ENCODE measurements around the gene RSPRY1.

RSPRY1 gene

DNA sequence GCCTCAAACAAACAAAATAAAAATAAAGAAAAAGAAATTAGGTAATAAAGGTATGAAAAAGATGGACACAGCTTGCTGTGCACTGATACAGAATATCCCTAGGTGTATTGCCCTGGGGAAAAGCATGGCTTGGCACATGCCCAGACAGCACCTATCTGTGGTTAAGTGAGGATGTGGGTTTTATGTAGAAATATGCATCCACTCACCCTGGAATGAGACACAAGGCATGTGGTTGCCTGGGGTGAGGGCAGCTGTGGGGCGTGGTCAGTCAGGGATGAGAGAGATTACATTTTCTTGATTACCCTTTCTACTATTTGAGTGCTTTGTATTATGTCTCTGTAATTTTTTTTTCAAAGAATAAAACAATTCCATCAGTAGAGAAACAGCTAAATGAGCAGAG is 91.5 kb downstream of the RSPRY1 start:
- H3K27me3 ChIP-seq (ENCODE audit: insufficient read depth, low read length): peaks cover 3% of the 10 kb centered on the region
- H2AK5ac ChIP-seq (ENCODE audit: low read length): no peak overlapping the region
- no CpG with 5 or more reads among the region's 1 CpG for WGBS (ENCODE audit: extremely low coverage, insufficient coverage, insufficient read length)
- peak; percentile 85 to 93 for DNase-seq
- H2BK120ac ChIP-seq (ENCODE audit: insufficient read depth, low read length, poor library complexity): no peak overlapping the region
- H3K4me3 ChIP-seq (ENCODE audit: low read depth, low read length): no peak overlapping the region
- H4K91ac ChIP-seq (ENCODE audit: low read depth, low read length): no peak overlapping the region
- no peak overlapping the region for H3K14ac ChIP-seq (ENCODE audit: low read length)
- no peaks in the 10 kb centered on the region for H3K36me3 ChIP-seq (ENCODE audit: control insufficient read depth in 1 of 2, insufficient read depth in 2 of 2, low read length in 2 of 2)
- H3K4ac ChIP-seq (ENCODE audit: low read depth, low read length): no peak overlapping the region
- H3K79me2 ChIP-seq (ENCODE audit: control insufficient read depth, insufficient read depth, low read length, poor library complexity): no peaks in the 10 kb centered on the region
- H3K27ac ChIP-seq (ENCODE audit: low read depth, low read length): no peak overlapping the region
- no peak overlapping the region for H4K12ac ChIP-seq (ENCODE audit: low read depth, low read length)
- H2BK5ac ChIP-seq (ENCODE audit: low read depth, low read length, poor library complexity): no peak overlapping the region
- peaks cover 6 to 9% of the 10 kb centered on the region in 2 experiments for H3K4me1 ChIP-seq (ENCODE audit: control insufficient read depth in 1 of 2, insufficient read depth in 2 of 2, low read length in 2 of 2)
- H4K8ac ChIP-seq (ENCODE audit: low read depth, low read length): no peak overlapping the region
- H2BK12ac ChIP-seq (ENCODE audit: low read length): no peak overlapping the region
- no peaks in the 10 kb centered on the region for H3K9me3 ChIP-seq (ENCODE audit: insufficient read depth, low read depth, low read length)
- H3K4me2 ChIP-seq (ENCODE audit: low read length): no peak overlapping the region
- H3K9ac ChIP-seq (ENCODE audit: low read length): no peak overlapping the region
- H3K79me1 ChIP-seq (ENCODE audit: low read length): no peaks in the 10 kb centered on the region
- H2AFZ ChIP-seq (ENCODE audit: insufficient read depth, low read length, poor library complexity): no peak overlapping the region
- H3K23ac ChIP-seq (ENCODE audit: low read length): no peak overlapping the region
- no peak overlapping the region for H3K18ac ChIP-seq (ENCODE audit: low read length)

DNA sequence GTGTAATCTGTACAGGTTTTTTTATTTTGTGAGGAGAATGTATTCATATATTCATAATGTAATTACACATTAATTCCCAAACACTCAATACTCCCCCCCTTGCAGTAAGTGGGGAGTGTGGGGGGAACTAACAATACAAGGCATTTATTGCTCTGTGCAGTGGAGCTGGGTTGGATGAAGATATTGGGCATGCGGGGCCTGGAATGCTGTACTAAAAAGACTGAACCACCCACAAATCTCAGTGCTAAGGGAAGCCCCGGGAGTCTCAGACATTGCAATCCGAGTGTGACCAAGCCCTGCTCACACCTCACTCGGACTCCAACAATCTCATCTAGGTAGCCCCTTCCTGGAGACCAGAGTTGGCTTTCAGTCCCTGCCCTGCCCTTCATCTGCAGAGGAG is 92.4 kb downstream of the RSPRY1 start:
- H3K27me3 ChIP-seq (ENCODE audit: insufficient read depth, low read length): peaks cover 6% of the 10 kb centered on the region
- H3K79me2 ChIP-seq (ENCODE audit: control insufficient read depth, insufficient read depth, low read length, poor library complexity): no peaks in the 10 kb centered on the region
- H3K18ac ChIP-seq (ENCODE audit: low read length): no peak overlapping the region
- no peak overlapping the region for H3K27ac ChIP-seq (ENCODE audit: low read depth, low read length)
- no peak overlapping the region for H4K12ac ChIP-seq (ENCODE audit: low read depth, low read length)
- no peaks in the 10 kb centered on the region for H3K79me1 ChIP-seq (ENCODE audit: low read length)
- peaks cover 2% of the 10 kb centered on the region for H3K9me3 ChIP-seq (ENCODE audit: insufficient read depth, low read depth, low read length)
- no peak overlapping the region for H2AK5ac ChIP-seq (ENCODE audit: low read length)
- no CpG with 5 or more reads among the region's 4 CpGs for WGBS (ENCODE audit: extremely low coverage, insufficient coverage, insufficient read length)
- H2AFZ ChIP-seq (ENCODE audit: insufficient read depth, low read length, poor library complexity): no peak overlapping the region
- H2BK5ac ChIP-seq (ENCODE audit: low read depth, low read length, poor library complexity): no peak overlapping the region
- H2BK120ac ChIP-seq (ENCODE audit: insufficient read depth, low read length, poor library complexity): no peak overlapping the region
- DNase-seq: no peak
- H3K14ac ChIP-seq (ENCODE audit: low read length): no peak overlapping the region
- H3K9ac ChIP-seq (ENCODE audit: low read length): no peak overlapping the region
- no peak overlapping the region for H3K4me3 ChIP-seq (ENCODE audit: low read depth, low read length)
- H2BK12ac ChIP-seq (ENCODE audit: low read length): no peak overlapping the region
- H4K8ac ChIP-seq (ENCODE audit: low read depth, low read length): no peak overlapping the region
- H3K23ac ChIP-seq (ENCODE audit: low read length): no peak overlapping the region
- no peak overlapping the region for H4K91ac ChIP-seq (ENCODE audit: low read depth, low read length)
- no peak overlapping the region for H3K4ac ChIP-seq (ENCODE audit: low read depth, low read length)
- no peaks in the 10 kb centered on the region for H3K36me3 ChIP-seq (ENCODE audit: control insufficient read depth in 1 of 2, insufficient read depth in 2 of 2, low read length in 2 of 2)
- H3K4me1 ChIP-seq (ENCODE audit: control insufficient read depth in 1 of 2, insufficient read depth in 2 of 2, low read length in 2 of 2): peaks cover 3 to 5% of the 10 kb centered on the region in 2 experiments
- no peak overlapping the region for H3K4me2 ChIP-seq (ENCODE audit: low read length)

DNA sequence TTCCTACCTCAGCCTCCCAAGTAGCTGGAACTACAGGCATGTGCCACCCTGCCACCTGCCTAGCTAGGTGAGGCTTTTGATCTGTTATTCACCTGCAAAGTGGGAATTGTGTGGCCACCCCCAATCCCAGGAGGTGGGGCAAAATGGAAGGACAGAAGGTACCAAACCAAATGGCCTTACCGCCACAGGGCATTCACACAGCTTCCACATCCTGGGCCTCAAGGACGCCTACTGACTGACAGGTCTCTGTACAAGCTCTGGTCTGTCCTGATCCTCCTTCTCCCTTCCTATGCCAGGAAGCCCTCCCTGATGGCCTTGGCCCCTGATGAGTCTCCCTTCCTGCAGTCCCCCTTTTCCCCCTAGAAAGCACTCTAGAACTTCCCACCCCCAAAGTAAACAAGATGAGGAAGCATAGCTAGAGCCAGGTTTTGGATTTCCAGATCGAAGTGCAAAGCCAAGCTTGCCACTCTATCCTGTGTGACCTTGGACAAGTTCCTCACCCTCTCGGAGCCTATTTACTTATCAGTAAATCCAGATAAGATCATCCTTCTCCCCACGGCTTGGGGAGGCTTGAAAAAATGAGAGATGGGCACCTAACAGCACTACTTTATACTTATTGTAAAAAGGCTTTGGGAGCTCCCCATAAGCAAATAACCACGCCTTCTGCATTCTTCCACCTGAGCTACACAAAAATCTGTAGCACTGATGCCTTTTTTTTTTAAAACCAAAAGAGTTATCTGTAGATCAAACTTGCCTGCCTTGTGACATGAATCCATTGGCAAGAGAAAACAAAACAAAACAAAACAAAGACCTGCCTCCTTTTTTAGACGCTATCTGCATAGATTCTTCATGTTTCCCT is 93.9 kb downstream of the RSPRY1 start:
- H3K18ac ChIP-seq (ENCODE audit: low read length): no peak overlapping the region
- peak overlapping the region; percentile 1 for H3K4me3 ChIP-seq (ENCODE audit: low read depth, low read length)
- H4K12ac ChIP-seq (ENCODE audit: low read depth, low read length): no peak overlapping the region
- H3K79me2 ChIP-seq (ENCODE audit: control insufficient read depth, insufficient read depth, low read length, poor library complexity): no peaks in the 10 kb centered on the region
- H3K4me1 ChIP-seq (ENCODE audit: control insufficient read depth in 1 of 2, insufficient read depth in 2 of 2, low read length in 2 of 2): peaks cover 9 to 12% of the 10 kb centered on the region in 2 experiments
- H2AFZ ChIP-seq (ENCODE audit: insufficient read depth, low read length, poor library complexity): no peak overlapping the region
- WGBS (ENCODE audit: extremely low coverage, insufficient coverage, insufficient read length): no CpG with 5 or more reads among the region's 7 CpGs
- H2BK5ac ChIP-seq (ENCODE audit: low read depth, low read length, poor library complexity): no peak overlapping the region
- H3K23ac ChIP-seq (ENCODE audit: low read length): peak overlapping the region; percentile 58
- no peak overlapping the region for H3K4me2 ChIP-seq (ENCODE audit: low read length)
- H3K9ac ChIP-seq (ENCODE audit: low read length): no peak overlapping the region
- no peaks in the 10 kb centered on the region for H3K36me3 ChIP-seq (ENCODE audit: control insufficient read depth in 1 of 2, insufficient read depth in 2 of 2, low read length in 2 of 2)
- H3K27ac ChIP-seq (ENCODE audit: low read depth, low read length): no peak overlapping the region
- DNase-seq: peak in 1 of 2 donors; percentile 57
- peaks cover 18% of the 10 kb centered on the region for H3K27me3 ChIP-seq (ENCODE audit: insufficient read depth, low read length)
- no peak overlapping the region for H3K14ac ChIP-seq (ENCODE audit: low read length)
- no peak overlapping the region for H2AK5ac ChIP-seq (ENCODE audit: low read length)
- no peak overlapping the region for H4K8ac ChIP-seq (ENCODE audit: low read depth, low read length)
- H2BK120ac ChIP-seq (ENCODE audit: insufficient read depth, low read length, poor library complexity): no peak overlapping the region
- no peak overlapping the region for H2BK12ac ChIP-seq (ENCODE audit: low read length)
- peaks cover 4% of the 10 kb centered on the region for H3K9me3 ChIP-seq (ENCODE audit: insufficient read depth, low read depth, low read length)
- peaks cover 6% of the 10 kb centered on the region for H3K79me1 ChIP-seq (ENCODE audit: low read length)
- no peak overlapping the region for H3K4ac ChIP-seq (ENCODE audit: low read depth, low read length)
- no peak overlapping the region for H4K91ac ChIP-seq (ENCODE audit: low read depth, low read length)

DNA sequence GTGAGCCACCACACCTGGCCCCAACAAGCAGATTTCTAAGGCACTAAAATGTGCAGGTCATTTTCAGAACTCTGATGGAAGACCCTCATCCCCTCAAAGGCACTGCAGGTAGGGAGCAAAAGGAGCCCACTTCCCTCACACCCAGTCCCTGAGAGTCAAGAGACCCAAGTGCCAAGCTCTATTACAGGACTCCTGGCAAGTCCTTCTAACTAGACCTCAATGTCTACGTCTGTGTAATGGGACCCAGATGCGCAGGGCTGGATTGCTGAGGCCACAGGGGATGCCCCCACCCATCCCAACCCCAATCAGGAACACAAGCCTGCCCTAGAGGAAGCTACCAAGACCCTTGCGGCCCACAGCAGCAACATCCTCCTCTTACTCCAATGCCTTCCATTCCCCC is 95.7 kb downstream of the RSPRY1 start:
- H2AK5ac ChIP-seq (ENCODE audit: low read length): no peak overlapping the region
- peaks cover 23% of the 10 kb centered on the region for H3K27me3 ChIP-seq (ENCODE audit: insufficient read depth, low read length)
- no peak overlapping the region for H3K4ac ChIP-seq (ENCODE audit: low read depth, low read length)
- H3K4me1 ChIP-seq (ENCODE audit: control insufficient read depth in 1 of 2, insufficient read depth in 2 of 2, low read length in 2 of 2): peaks cover 9 to 12% of the 10 kb centered on the region in 2 experiments
- no peak overlapping the region for H4K91ac ChIP-seq (ENCODE audit: low read depth, low read length)
- H3K4me3 ChIP-seq (ENCODE audit: low read depth, low read length): no peak overlapping the region
- no peaks in the 10 kb centered on the region for H3K36me3 ChIP-seq (ENCODE audit: control insufficient read depth in 1 of 2, insufficient read depth in 2 of 2, low read length in 2 of 2)
- H3K9me3 ChIP-seq (ENCODE audit: insufficient read depth, low read depth, low read length): peaks cover 4% of the 10 kb centered on the region
- no peak overlapping the region for H4K8ac ChIP-seq (ENCODE audit: low read depth, low read length)
- DNase-seq: no peak
- H2BK120ac ChIP-seq (ENCODE audit: insufficient read depth, low read length, poor library complexity): no peak overlapping the region
- H3K79me1 ChIP-seq (ENCODE audit: low read length): peaks cover 6% of the 10 kb centered on the region
- H2AFZ ChIP-seq (ENCODE audit: insufficient read depth, low read length, poor library complexity): no peak overlapping the region
- H2BK12ac ChIP-seq (ENCODE audit: low read length): no peak overlapping the region
- no CpG with 5 or more reads among the region's 3 CpGs for WGBS (ENCODE audit: extremely low coverage, insufficient coverage, insufficient read length)
- no peak overlapping the region for H2BK5ac ChIP-seq (ENCODE audit: low read depth, low read length, poor library complexity)
- no peak overlapping the region for H4K12ac ChIP-seq (ENCODE audit: low read depth, low read length)
- no peak overlapping the region for H3K9ac ChIP-seq (ENCODE audit: low read length)
- no peak overlapping the region for H3K4me2 ChIP-seq (ENCODE audit: low read length)
- H3K23ac ChIP-seq (ENCODE audit: low read length): no peak overlapping the region
- H3K79me2 ChIP-seq (ENCODE audit: control insufficient read depth, insufficient read depth, low read length, poor library complexity): no peaks in the 10 kb centered on the region
- no peak overlapping the region for H3K14ac ChIP-seq (ENCODE audit: low read length)
- H3K18ac ChIP-seq (ENCODE audit: low read length): no peak overlapping the region
- no peak overlapping the region for H3K27ac ChIP-seq (ENCODE audit: low read depth, low read length)
